Activated CD4-positive, CD25-positive, alpha-beta regulatory T cell treated with anti-CD3 and anti-CD28 coated beads, Interleukin-2, amount 50 U/mL, for 16 hours (primary cell): ENCODE results near the gene TGIF1.
"Not testable (repeated sequence)": the region's sequence is repeated elsewhere in the genome, so short reads cannot be mapped to it uniquely, and the experiment has no call there.

Source experiments
- DNase-seq: peaks from one replicate; pipeline ENCODE4 v3.0.0-alpha.2; 2020; ENCODE audit warnings: low read depth, low spot score

The TGIF1 gene

DNA sequence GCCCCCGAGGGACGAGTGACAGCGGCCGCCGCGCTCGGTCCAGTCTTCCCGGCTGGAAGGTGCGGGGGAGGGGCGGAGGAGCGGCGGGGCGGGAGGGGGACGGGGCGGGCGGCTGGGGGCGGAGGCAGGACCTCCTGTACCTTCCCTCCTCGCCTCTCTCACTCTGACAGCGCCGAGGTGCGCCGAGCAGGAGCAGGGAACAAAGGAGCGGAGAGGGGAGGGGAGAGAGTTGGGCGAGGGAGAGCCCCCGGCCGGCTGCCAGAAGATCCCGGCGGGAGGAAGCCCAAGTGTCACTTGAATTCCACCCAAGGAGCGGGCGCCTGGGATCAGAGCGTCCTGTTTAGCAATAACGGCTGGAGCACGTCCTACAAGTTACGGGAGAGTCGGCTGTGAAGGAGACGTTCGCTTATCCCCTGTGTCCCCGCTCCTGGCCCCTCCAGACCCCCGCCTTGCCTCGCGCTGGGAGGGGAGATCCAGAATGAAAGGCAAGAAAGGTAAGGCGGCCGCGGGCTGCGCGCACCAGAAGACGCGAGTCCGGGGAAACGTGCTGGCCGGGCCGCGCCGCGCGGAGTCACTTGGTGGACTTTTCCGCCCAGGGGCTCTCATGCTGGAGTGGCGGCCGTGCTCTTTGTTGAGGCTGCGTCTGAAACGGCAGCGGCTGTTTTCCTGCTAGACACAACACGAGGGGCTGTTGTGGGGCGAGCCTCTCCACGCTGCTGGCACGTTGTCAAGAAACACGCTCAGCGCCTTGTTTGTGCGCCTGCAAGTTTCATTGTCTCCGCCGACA lies at the start of gene TGIF1:
Gene TGIF1 (plus strand): TSS at position 161 of the 787 bp plus-strand sequence. CDS start 318 bp downstream, at position 479.
- DNase-seq = no peak

DNA sequence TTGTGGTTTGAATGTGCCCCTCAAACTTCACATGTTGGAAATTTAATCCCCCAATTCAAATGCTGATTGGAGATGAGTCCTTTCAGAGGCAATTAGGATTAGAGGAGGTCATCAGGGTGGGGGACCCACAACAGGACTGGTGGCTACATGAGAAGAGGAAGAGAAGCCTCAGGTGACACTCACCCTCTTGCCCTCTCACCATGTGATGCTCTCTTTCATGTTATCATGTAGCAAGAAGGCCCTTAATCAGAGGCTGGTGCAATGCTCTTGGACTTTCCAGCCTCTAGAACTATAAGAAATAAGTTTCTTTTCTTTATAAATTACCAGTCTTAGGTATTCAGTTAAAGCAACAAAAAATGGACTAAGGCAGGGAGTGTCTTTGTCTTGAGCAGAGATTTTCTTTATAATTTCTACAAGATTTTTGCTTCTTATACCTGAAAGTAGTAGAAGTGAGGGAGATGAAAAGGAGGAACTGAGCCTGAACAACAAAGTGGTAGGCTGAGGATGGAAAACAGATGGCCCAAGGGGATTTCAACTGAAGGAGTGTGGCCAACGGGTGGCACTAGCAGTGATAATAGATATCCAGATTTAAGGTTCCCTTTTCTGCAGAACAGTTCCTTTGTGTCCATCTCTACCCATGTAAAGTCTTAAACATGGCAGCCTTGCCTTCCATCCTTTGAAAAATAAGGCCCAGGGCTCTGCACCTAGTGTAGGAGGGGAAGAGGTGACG lies 49.2 kb upstream of the TGIF1 start:
- DNase-seq = no peak

DNA sequence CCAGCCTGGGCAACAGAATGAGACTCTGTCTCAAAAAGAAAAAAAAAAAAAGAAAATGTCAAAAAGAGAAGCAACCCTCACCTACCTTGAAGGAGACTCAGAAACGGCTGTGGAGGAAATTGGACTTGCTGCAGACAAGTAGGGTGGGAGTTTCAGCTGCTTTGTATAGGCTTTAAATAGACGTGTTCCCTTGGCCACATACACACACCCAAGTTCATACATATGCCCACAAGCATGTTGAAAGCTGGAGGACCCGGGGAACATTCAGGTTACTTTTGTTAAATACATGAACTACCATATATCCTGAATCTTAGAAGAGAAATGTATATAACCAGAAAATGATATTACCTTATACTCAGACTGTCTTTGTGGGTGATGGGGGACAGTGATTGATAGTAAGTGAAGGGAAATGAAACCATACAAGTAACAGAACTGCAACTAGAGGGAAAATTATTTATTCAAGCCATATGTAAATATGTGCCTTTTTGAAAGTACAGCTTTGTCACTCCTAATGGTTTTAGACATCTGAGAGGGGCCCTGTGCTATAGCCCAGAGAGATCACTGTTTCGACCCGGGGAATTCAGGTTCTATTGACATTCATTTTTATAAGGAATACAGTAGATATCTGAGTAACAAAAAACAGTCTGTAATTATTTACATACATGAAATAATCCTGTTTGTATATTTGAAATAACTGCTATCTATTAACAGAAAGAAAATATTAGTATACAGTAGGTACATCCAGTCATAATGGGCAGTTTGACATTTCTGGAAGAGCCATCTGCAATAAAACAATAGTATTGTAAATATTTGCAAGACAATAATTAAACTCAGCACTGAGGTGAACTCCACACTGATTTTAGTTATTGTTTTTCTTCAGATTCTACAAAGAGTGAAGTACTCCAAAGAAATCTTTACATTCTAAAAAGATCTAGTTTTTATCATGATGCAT lies 48.0 kb upstream of the TGIF1 start:
- DNase-seq = no peak

DNA sequence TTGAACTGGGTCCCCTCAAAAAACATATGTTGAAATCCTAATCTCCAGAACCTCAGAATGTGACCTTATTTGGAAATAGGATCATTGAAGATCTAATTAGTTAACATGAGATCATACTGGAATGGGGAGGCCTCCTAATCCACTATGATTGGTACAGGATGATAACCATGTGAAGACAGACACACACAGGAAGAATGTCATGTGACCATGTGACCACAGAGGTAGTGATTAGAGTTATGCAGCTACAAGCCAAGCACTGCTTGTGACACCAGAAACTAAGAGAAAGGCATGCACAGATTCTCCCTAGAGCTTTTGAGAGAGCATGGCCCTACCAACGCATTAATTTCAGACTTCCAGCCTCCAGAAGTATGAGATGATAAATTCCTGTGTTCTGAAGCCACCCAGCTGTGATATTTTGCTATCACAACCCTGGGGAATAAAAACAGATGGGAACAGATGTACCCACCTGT lies 47.0 kb upstream of the TGIF1 start:
- DNase-seq = no peak

GRCh38 chr18:3405713-3406112 lies 44.3 kb upstream of the TGIF1 start:
- DNase-seq = no peak

GRCh38 chr18:3408107-3408506 lies 41.9 kb upstream of the TGIF1 start:
- no peak for DNase-seq

- DNase-seq = no peak
Observed at GRCh38 chr18:3409811-3410210, 40.2 kb upstream of the TGIF1 start.

DNA sequence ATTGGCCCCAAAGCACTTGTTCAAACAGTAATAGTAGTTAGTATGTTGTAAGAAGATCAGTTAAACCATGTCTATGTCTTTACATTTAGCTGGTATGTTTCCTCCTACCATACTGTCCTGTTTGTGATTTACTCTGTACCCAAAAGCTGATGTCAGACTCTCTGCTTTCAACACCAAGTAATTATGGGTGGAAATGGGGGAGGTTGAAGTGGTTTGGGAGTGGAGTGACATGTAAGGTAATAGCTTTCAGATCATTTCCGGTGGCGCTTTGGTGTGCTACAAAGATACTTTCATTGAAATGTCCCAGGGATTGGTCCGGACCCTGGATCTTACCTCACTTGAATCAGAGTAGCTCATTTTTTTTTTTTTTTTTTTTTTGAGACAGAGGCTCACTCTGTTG lies 39.7 kb upstream of the TGIF1 start:
- DNase-seq = no peak

- DNase-seq = not testable (repeated sequence)
Observed at GRCh38 chr18:3410876-3411275, 39.1 kb upstream of the TGIF1 start.

- no peak for DNase-seq
Observed at GRCh38 chr18:3411327-3411726, 38.6 kb upstream of the TGIF1 start.

- DNase-seq = no peak
Observed at GRCh38 chr18:3411854-3412268, 38.1 kb upstream of the TGIF1 start.

GRCh38 chr18:3412528-3412927 lies 37.4 kb upstream of the TGIF1 start:
- not testable (repeated sequence) for DNase-seq

DNA sequence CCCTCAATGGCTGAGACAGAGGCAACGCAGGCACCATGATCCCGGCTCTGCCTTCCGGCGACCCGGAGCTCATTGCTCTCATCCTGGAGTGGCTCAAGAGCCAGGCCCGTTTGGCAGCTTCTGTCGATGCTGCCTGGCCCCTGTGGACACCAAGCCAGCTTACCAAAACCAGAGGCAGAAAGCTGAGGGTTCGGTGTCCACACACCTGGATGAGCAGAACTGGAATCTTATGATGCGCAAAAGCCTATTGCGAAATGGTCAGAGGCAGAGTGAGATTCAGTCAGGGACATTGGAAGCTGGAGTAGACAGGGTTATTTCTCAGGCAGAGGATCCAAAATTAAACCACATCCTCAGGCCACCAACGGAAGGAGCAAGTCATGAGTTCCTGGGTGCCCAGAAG lies 34.9 kb upstream of the TGIF1 start:
- no peak for DNase-seq

DNA sequence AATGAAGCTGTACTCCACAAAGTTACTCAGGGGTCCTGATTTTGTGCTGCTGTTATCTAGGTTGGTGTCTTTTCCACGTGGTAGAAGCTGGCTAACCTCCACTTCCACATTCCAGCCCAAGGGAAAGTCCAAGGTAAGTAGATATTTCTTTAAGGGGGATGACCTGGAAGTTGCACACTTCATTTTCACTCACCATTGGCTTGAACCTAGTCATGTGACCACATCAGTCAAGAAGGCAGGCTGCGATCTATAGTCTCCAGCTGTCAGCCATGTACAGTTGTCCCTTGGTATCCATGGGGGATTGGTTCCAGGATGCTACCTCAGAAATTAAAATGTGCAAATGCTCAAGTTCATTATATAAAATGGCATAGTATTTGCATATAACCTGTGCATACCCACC lies 31.9 kb upstream of the TGIF1 start:
- no peak for DNase-seq

DNA sequence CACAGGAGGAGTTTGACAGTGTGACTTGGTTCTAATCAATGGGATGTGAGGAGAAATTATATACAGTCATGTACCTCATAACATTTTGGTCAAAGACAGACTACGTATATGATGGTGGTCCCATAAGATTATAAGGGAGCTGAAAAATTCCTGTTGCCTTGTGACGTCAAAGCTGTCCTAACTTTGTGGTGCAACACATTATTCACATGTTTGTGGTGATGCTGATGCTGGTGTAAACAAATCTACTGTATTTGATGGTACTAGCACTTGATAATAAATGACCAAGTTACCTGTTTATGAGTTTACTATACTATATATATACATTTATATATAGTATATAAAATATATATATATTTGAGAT lies 29.1 kb upstream of the TGIF1 start:
- no peak for DNase-seq

DNA sequence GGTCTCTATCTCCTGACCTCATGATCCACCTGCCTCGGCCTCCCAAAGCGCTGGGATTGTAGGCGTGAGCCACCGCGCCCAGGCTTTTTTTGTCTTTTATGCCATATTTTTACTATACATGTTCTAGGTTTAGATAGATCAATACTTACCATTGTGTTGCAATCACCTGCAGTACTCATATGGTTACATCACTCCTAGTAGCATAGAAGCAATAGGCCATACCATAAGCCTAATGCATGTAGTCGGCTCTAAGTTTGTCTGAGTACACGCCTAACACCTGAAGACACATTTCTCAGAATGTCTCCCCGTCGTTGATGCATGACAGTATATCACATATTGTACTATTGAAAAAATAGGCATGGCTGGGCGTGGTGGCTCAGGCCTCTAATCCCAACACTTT lies 27.1 kb upstream of the TGIF1 start:
- DNase-seq = no peak

- no peak for DNase-seq
Observed at GRCh38 chr18:3424280-3424890, 25.6 kb upstream of the TGIF1 start.

- DNase-seq = no peak
Observed at GRCh38 chr18:3425030-3425429, 24.9 kb upstream of the TGIF1 start.

GRCh38 chr18:3425446-3425845 lies 24.5 kb upstream of the TGIF1 start:
- DNase-seq = no peak

- DNase-seq = no peak
Observed at GRCh38 chr18:3426074-3426473, 23.9 kb upstream of the TGIF1 start.

- no peak for DNase-seq
Observed at GRCh38 chr18:3427944-3428343, 22.0 kb upstream of the TGIF1 start.
